Amygdala (tissue), 56 donors: Measurements from ENCODE around the gene SUPT5H.
A peak's percentile ranks its signal among the peaks of the same experiment; 100 is the strongest.

Experiments
- DNase-seq, 56 donors: peaks; one replicate each; lab custom pipeline; 2025; lab: John Stamatoyannopoulos, UW

SUPT5H gene

GRCh38 chr19:39489756-39490155 lies 44.4 kb downstream of the SUPT5H start:
- no peak for DNase-seq

GRCh38 chr19:39492225-39492624 lies 46.8 kb downstream of the SUPT5H start:
- DNase-seq = no peak

GRCh38 chr19:39492788-39493187 lies 47.4 kb downstream of the SUPT5H start:
- no peak for DNase-seq

GRCh38 chr19:39494661-39495060 lies 49.3 kb downstream of the SUPT5H start:
- DNase-seq = no peak

- DNase-seq = no peak
Observed at GRCh38 chr19:39496063-39496462, 50.7 kb downstream of the SUPT5H start.

- peak in 2 of 56 donors; percentile 19 to 35 for DNase-seq
Observed at GRCh38 chr19:39497701-39497995, 52.3 kb downstream of the SUPT5H start.

GRCh38 chr19:39497996-39498797 lies 52.8 kb downstream of the SUPT5H start:
- DNase-seq = peak in 25 of 56 donors; percentile 4 to 59 (median 17)

- DNase-seq = peak in 3 of 56 donors; percentile 2 to 20 (median 18)
Observed at GRCh38 chr19:39498798-39499642, 53.6 kb downstream of the SUPT5H start, which contains the start of gene DLL3. Gene DLL3, plus strand, starts transcription at chr19:39498947. Its CDS starts 28 bp downstream, at chr19:39498975.

GRCh38 chr19:39499932-39500331 lies 54.5 kb downstream of the SUPT5H start:
- no peak for DNase-seq

- DNase-seq = no peak
Observed at GRCh38 chr19:39500543-39500942, 55.2 kb downstream of the SUPT5H start.

- no peak for DNase-seq
Observed at GRCh38 chr19:39501340-39501739, 56.0 kb downstream of the SUPT5H start.

- DNase-seq = peak in 6 of 56 donors; percentile 2 to 34 (median 6)
Observed at GRCh38 chr19:39502640-39503417, 57.4 kb downstream of the SUPT5H start.

GRCh38 chr19:39506598-39506943 lies 61.2 kb downstream of the SUPT5H start:
- DNase-seq = no peak

GRCh38 chr19:39506944-39507714 lies 61.7 kb downstream of the SUPT5H start:
- DNase-seq = peak in 22 of 56 donors; percentile 3 to 57 (median 26)

- DNase-seq = no peak
Observed at GRCh38 chr19:39507715-39508364, 62.5 kb downstream of the SUPT5H start.

GRCh38 chr19:39508629-39509028 lies 63.2 kb downstream of the SUPT5H start:
- no peak for DNase-seq

- no peak for DNase-seq
Observed at GRCh38 chr19:39509233-39509632, 63.9 kb downstream of the SUPT5H start.

- DNase-seq = no peak
Observed at GRCh38 chr19:39512988-39513387, 67.6 kb downstream of the SUPT5H start.

- DNase-seq = peak in 3 of 56 donors; percentile 10 to 35 (median 10)
Observed at GRCh38 chr19:39514840-39515550, 69.6 kb downstream of the SUPT5H start, which contains the start of gene SELENOV. Gene SELENOV, plus strand, starts transcription at chr19:39515139. Its CDS starts 74 bp downstream, at chr19:39515213.
